GM12878 (cell line): Measurements from ENCODE around the gene SMIM12.

Experiments used
- CHD1 ChIP-seq: IDR thresholded peaks from 2 replicates; pipeline ENCODE4 v1.6.1; 2012; ENCODE audit warnings: low read depth, low read length, improper control_type of control experiment
- EED ChIP-seq: sonication (generic); IDR thresholded peaks from 2 replicates; pipeline ENCODE4 v1.6.1; 2016; ENCODE audit warnings: antibody characterized with exemption, low read depth
- EP300 ChIP-seq, 2 experiments: fragments of 150-350 bp in 1 of 2; IDR thresholded peaks; 2 replicates each; pipeline ENCODE4 v1.6.1; 2011 to 2012; ENCODE audit warnings: low read depth in 2 of 2, low read length in 2 of 2, borderline replicate concordance in 1 of 2, improper control_type of control experiment in 1 of 2, inconsistent platforms in 1 of 2; ENCODE audit not compliant: control insufficient read depth in 1 of 2
- KAT2A ChIP-seq: conservative IDR thresholded peaks from 2 replicates; pipeline ENCODE4 v1.6.1; 2011; ENCODE audit warnings: low read depth, low read length; ENCODE audit not compliant: control insufficient read depth
- NFYB ChIP-seq: IDR thresholded peaks from 2 replicates; pipeline ENCODE4 v1.6.1; 2011; ENCODE audit warnings: low read depth, mild to moderate bottlenecking, low read length, improper control_type of control experiment, moderate library complexity; ENCODE audit not compliant: insufficient read depth
- POLR2A ChIP-seq: IDR thresholded peaks from 2 replicates; pipeline ENCODE4 v1.6.1; 2011; ENCODE audit warnings: low read depth, mild to moderate bottlenecking, low read length
- RAD21 ChIP-seq: IDR thresholded peaks from 2 replicates; pipeline ENCODE4 v1.6.1; 2011; ENCODE audit warnings: mild to moderate bottlenecking, low read depth, low read length, moderate library complexity; ENCODE audit not compliant: insufficient read depth
- SIX5 ChIP-seq: IDR thresholded peaks from 2 replicates; pipeline ENCODE4 v1.6.1; 2011; ENCODE audit warnings: mild to moderate bottlenecking, low read depth, low read length, moderate library complexity; ENCODE audit not compliant: severe bottlenecking
- TF ChIP-seq, protein P1 (sequence below), 3 experiments: IDR thresholded peaks in 2 of 3; conservative IDR thresholded peaks in 1 of 3; 2 replicates each; pipeline ENCODE4 v1.5.1; 2011; ENCODE audit warnings: low read depth in 3 of 3, low read length in 3 of 3, mild to moderate bottlenecking in 3 of 3, control low read depth in 2 of 3, moderate library complexity in 2 of 3, inconsistent platforms in 1 of 3, mixed read lengths in 1 of 3; ENCODE audit not compliant: control insufficient read depth in 2 of 3, insufficient read depth in 1 of 3; ENCODE audit errors: extremely low read depth in 1 of 3
- TF ChIP-seq, protein P2 (sequence below): fragments of 450-650 bp; IDR thresholded peaks from 2 replicates; pipeline ENCODE4 v1.6.1; 2016; ENCODE audit warnings: mild to moderate bottlenecking, moderate library complexity, borderline replicate concordance

GRCh38 chr1:34863501-34863900, 4.0 kb upstream of the SMIM12 start:
- TF ChIP-seq RAD21 = no peak
- TF ChIP-seq SIX5 = no peak
- TF ChIP-seq EP300 (IDR thresholded peaks at IDR 0.05; ENCODE audit: borderline replicate concordance in 1 of 2, control insufficient read depth in 1 of 2, low read depth in 2 of 2, low read length in 2 of 2) = no peak
- TF ChIP-seq, protein P1, sequence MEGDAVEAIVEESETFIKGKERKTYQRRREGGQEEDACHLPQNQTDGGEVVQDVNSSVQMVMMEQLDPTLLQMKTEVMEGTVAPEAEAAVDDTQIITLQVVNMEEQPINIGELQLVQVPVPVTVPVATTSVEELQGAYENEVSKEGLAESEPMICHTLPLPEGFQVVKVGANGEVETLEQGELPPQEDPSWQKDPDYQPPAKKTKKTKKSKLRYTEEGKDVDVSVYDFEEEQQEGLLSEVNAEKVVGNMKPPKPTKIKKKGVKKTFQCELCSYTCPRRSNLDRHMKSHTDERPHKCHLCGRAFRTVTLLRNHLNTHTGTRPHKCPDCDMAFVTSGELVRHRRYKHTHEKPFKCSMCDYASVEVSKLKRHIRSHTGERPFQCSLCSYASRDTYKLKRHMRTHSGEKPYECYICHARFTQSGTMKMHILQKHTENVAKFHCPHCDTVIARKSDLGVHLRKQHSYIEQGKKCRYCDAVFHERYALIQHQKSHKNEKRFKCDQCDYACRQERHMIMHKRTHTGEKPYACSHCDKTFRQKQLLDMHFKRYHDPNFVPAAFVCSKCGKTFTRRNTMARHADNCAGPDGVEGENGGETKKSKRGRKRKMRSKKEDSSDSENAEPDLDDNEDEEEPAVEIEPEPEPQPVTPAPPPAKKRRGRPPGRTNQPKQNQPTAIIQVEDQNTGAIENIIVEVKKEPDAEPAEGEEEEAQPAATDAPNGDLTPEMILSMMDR (IDR thresholded peaks at IDR 0.05 in 2 of 3, conservative IDR thresholded peaks at IDR 0.05 in 1 of 3; ENCODE audit: control insufficient read depth in 2 of 3, extremely low read depth in 1 of 3, insufficient read depth in 1 of 3, low read depth in 3 of 3, low read length in 3 of 3) = no peak
- no peak for TF ChIP-seq EED
- no peak for TF ChIP-seq KAT2A
- TF ChIP-seq NFYB = no peak
- TF ChIP-seq, protein P2, sequence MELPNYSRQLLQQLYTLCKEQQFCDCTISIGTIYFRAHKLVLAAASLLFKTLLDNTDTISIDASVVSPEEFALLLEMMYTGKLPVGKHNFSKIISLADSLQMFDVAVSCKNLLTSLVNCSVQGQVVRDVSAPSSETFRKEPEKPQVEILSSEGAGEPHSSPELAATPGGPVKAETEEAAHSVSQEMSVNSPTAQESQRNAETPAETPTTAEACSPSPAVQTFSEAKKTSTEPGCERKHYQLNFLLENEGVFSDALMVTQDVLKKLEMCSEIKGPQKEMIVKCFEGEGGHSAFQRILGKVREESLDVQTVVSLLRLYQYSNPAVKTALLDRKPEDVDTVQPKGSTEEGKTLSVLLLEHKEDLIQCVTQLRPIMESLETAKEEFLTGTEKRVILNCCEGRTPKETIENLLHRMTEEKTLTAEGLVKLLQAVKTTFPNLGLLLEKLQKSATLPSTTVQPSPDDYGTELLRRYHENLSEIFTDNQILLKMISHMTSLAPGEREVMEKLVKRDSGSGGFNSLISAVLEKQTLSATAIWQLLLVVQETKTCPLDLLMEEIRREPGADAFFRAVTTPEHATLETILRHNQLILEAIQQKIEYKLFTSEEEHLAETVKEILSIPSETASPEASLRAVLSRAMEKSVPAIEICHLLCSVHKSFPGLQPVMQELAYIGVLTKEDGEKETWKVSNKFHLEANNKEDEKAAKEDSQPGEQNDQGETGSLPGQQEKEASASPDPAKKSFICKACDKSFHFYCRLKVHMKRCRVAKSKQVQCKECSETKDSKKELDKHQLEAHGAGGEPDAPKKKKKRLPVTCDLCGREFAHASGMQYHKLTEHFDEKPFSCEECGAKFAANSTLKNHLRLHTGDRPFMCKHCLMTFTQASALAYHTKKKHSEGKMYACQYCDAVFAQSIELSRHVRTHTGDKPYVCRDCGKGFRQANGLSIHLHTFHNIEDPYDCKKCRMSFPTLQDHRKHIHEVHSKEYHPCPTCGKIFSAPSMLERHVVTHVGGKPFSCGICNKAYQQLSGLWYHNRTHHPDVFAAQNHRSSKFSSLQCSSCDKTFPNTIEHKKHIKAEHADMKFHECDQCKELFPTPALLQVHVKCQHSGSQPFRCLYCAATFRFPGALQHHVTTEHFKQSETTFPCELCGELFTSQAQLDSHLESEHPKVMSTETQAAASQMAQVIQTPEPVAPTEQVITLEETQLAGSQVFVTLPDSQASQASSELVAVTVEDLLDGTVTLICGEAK = no peak
- no peak for TF ChIP-seq CHD1
- TF ChIP-seq POLR2A = no peak
